IMR-90 (cell line): ENCODE results near the gene SMIM41. TPM values are rescaled to one million over a fixed set of nuclear protein-coding genes. Genes with fewer than 3 reads are reported as not detected.

ENCODE experiments used
- ATAC-seq: fragments of 200-7000 bp; cut with Tn5 transposase; 2 replicates; pipeline ENCODE4 v1.9.1; 2020; ENCODE audit warnings: low read depth, mild to moderate bottlenecking, moderate library complexity
- BruUV-seq: library from RNA; stranded (reverse); fragments of 400-500 nt; replicated peaks from 2 replicates; lab custom pipeline; 2021; lab: Mats Ljungman, UMichigan
- CTCF ChIA-PET: fragments of 300-600 bp; formaldehyde crosslinking; extraction: SDS; loops from one replicate; lab custom pipeline; 2021; ENCODE audit warnings: antibody characterized with exemption; lab: Yijun Ruan, JAX
- POLR2A ChIA-PET: fragments of 300-600 bp; sonication (Branson Sonifier 250); formaldehyde crosslinking; loops from one replicate; lab custom pipeline; 2022; ENCODE audit warnings: antibody characterized with exemption; ENCODE audit not compliant: unreplicated experiment; lab: Charles Lee
- DNase-seq: peaks from one replicate; pipeline ENCODE4 v3.0.0; 2013
- H2AFZ ChIP-seq: replicated peaks from 2 replicates; pipeline ENCODE3; 2013; ENCODE audit warnings: low read length, mild to moderate bottlenecking; ENCODE audit not compliant: poor library complexity
- H2AK5ac ChIP-seq: 2 replicates; pipeline ENCODE4 v1.6.1; 2013; ENCODE audit warnings: low read depth, low read length, inconsistent platforms
- H2AK9ac ChIP-seq: replicated peaks from 2 replicates; pipeline ENCODE3; 2013; ENCODE audit warnings: mild to moderate bottlenecking, low read depth, low read length, moderate library complexity; ENCODE audit not compliant: poor library complexity
- H2BK120ac ChIP-seq: 2 replicates; pipeline ENCODE4 v1.6.1; 2013; ENCODE audit warnings: low read depth, low read length, inconsistent platforms
- H2BK15ac ChIP-seq: 3 replicates; pipeline ENCODE4 v1.6.1; 2013; ENCODE audit warnings: low read depth, low read length, inconsistent platforms
- H2BK20ac ChIP-seq: 2 replicates; pipeline ENCODE4 v1.6.1; 2013; ENCODE audit warnings: low read depth, mild to moderate bottlenecking, inconsistent platforms, low read length, moderate library complexity
- H2BK5ac ChIP-seq: 2 replicates; pipeline ENCODE4 v1.6.1; 2013; ENCODE audit warnings: mild to moderate bottlenecking, low read depth, low read length, inconsistent platforms; ENCODE audit not compliant: poor library complexity, severe bottlenecking
- H3K14ac ChIP-seq: replicated peaks from 2 replicates; pipeline ENCODE4 v1.6.1; 2013; ENCODE audit warnings: low read depth, low read length, inconsistent platforms
- H3K18ac ChIP-seq: 2 replicates; pipeline ENCODE4 v1.6.1; 2013; ENCODE audit warnings: low read depth, low read length, control low read depth
- H3K23ac ChIP-seq: 2 replicates; pipeline ENCODE4 v1.6.1; 2013; ENCODE audit warnings: low read depth, low read length, inconsistent platforms
- H3K27ac ChIP-seq: 2 replicates; pipeline ENCODE4 v1.5.1; 2013; ENCODE audit warnings: mild to moderate bottlenecking, control low read depth, low read length; ENCODE audit not compliant: insufficient read depth
- H3K27me3 ChIP-seq: 2 replicates; pipeline ENCODE4 v1.6.1; 2013; ENCODE audit warnings: low read length; ENCODE audit not compliant: control insufficient read depth, insufficient read depth
- H3K36me3 ChIP-seq: 2 replicates; pipeline ENCODE4 v1.6.1; 2013; ENCODE audit warnings: low read length, mixed read lengths; ENCODE audit not compliant: control insufficient read depth, insufficient read depth
- H3K4ac ChIP-seq: 2 replicates; pipeline ENCODE4 v1.6.1; 2013; ENCODE audit warnings: low read depth, low read length, inconsistent platforms
- H3K4me1 ChIP-seq: 2 replicates; pipeline ENCODE4 v1.6.1; 2013; ENCODE audit warnings: low read length, mixed read lengths; ENCODE audit not compliant: control insufficient read depth, insufficient read depth
- H3K4me2 ChIP-seq: 2 replicates; pipeline ENCODE4 v1.6.1; 2013; ENCODE audit warnings: low read depth, mild to moderate bottlenecking, control low read depth, low read length, moderate library complexity
- H3K4me3 ChIP-seq: 2 replicates; pipeline ENCODE4 v1.5.1; 2013; ENCODE audit warnings: low read depth, mild to moderate bottlenecking, control low read depth, low read length, moderate library complexity; ENCODE audit not compliant: insufficient read depth
- H3K56ac ChIP-seq: 2 replicates; pipeline ENCODE4 v1.6.1; 2013; ENCODE audit warnings: low read length, inconsistent platforms; ENCODE audit not compliant: insufficient read depth; ENCODE audit errors: extremely low read depth
- H3K79me1 ChIP-seq, 2 experiments: 2 replicates each; pipeline ENCODE4 v1.6.1; 2013; ENCODE audit warnings: low read length in 2 of 2, inconsistent platforms in 1 of 2, low read depth in 1 of 2
- H3K9ac ChIP-seq: 2 replicates; pipeline ENCODE4 v1.6.1; 2013; ENCODE audit warnings: low read depth, low read length, control low read depth
- H3K9me1 ChIP-seq: 2 replicates; pipeline ENCODE4 v1.6.1; 2013; ENCODE audit warnings: low read length, inconsistent platforms; ENCODE audit not compliant: insufficient read depth
- H3K9me3 ChIP-seq: 2 replicates; pipeline ENCODE4 v1.6.1; 2013; ENCODE audit warnings: low read length; ENCODE audit not compliant: control insufficient read depth, insufficient read depth
- H4K20me1 ChIP-seq: 2 replicates; pipeline ENCODE4 v1.6.1; 2013; ENCODE audit warnings: low read length, inconsistent platforms; ENCODE audit not compliant: insufficient read depth
- H4K5ac ChIP-seq: 2 replicates; pipeline ENCODE4 v1.6.1; 2013; ENCODE audit warnings: mild to moderate bottlenecking, low read depth, low read length, control low read depth
- H4K8ac ChIP-seq, 2 experiments: 2 replicates each; pipeline ENCODE4 v1.6.1; 2013; ENCODE audit warnings: low read depth in 2 of 2, low read length in 2 of 2, control low read depth in 1 of 2, inconsistent platforms in 1 of 2
- H4K91ac ChIP-seq: 2 replicates; pipeline ENCODE4 v1.6.1; 2013; ENCODE audit warnings: low read depth, low read length, inconsistent platforms; ENCODE audit not compliant: insufficient read depth
- BHLHE40 ChIP-seq: fragments of 150-350 bp; IDR thresholded peaks from 2 replicates; pipeline ENCODE4 v1.6.1; 2016; ENCODE audit warnings: mild to moderate bottlenecking, low read depth, low read length
- CEBPB ChIP-seq: IDR thresholded peaks from 2 replicates; pipeline ENCODE4 v1.6.1; 2012; ENCODE audit warnings: low read depth, low read length, improper control_type of control experiment
- CHD1 ChIP-seq: IDR thresholded peaks from 2 replicates; pipeline ENCODE4 v1.6.1; 2012; ENCODE audit warnings: low read depth, low read length, improper control_type of control experiment
- CTCF ChIP-seq: conservative IDR thresholded peaks from 2 replicates; pipeline ENCODE4 v1.5.1; 2012; ENCODE audit warnings: mild to moderate bottlenecking, low read depth, low read length, improper control_type of control experiment
- MAFK ChIP-seq: IDR thresholded peaks from 2 replicates; pipeline ENCODE4 v1.6.1; 2012; ENCODE audit warnings: low read depth, low read length, improper control_type of control experiment
- MAZ ChIP-seq: IDR thresholded peaks from 2 replicates; pipeline ENCODE4 v1.6.1; 2012; ENCODE audit warnings: low read depth, mild to moderate bottlenecking, low read length, improper control_type of control experiment, moderate library complexity, borderline replicate concordance
- MXI1 ChIP-seq: IDR thresholded peaks from 2 replicates; pipeline ENCODE4 v1.6.1; 2012; ENCODE audit warnings: low read depth, mild to moderate bottlenecking, low read length, moderate library complexity, borderline replicate concordance
- NFE2L2 ChIP-seq: fragments of 150-350 bp; IDR thresholded peaks from 2 replicates; pipeline ENCODE4 v1.6.1; 2016; ENCODE audit warnings: low read depth, mild to moderate bottlenecking, low read length
- RAD21 ChIP-seq: IDR thresholded peaks from 2 replicates; pipeline ENCODE4 v1.6.1; 2012; ENCODE audit warnings: low read length, improper control_type of control experiment
- RCOR1 ChIP-seq: IDR thresholded peaks from 2 replicates; pipeline ENCODE4 v1.6.1; 2012; ENCODE audit warnings: mild to moderate bottlenecking, low read length, improper control_type of control experiment; ENCODE audit not compliant: insufficient replicate concordance
- RFX5 ChIP-seq: IDR thresholded peaks from 2 replicates; pipeline ENCODE4 v1.8.0; 2012; ENCODE audit warnings: low read depth, mild to moderate bottlenecking, low read length, moderate library complexity
- USF2 ChIP-seq: fragments of 150-350 bp; IDR thresholded peaks from 2 replicates; pipeline ENCODE4 v1.6.1; 2017; ENCODE audit warnings: mild to moderate bottlenecking, antibody characterized with exemption, low read length, low read depth
- WGBS, 2 experiments: methylation state at CpG; one replicate each; pipeline versions ENCODE4 v1.1.5 to v1.1.7; 2013; ENCODE audit warnings: missing lambda C conversion rate in 2 of 2; ENCODE audit not compliant: insufficient read length in 1 of 2; ENCODE audit errors: extremely low coverage in 2 of 2; 5-methylcytosine and 5-hydroxymethylcytosine counted together
- dilution Hi-C: fragments of 300-500 bp; cut with HindIII; formaldehyde crosslinking; loops from one replicate; pipeline ENCODE4 v1.14.3; 2018; ENCODE audit warnings: low sequenced_read_pairs; ENCODE audit not compliant: unreplicated experiment
- in situ Hi-C: fragments of 300-500 bp; cut with MboI; formaldehyde crosslinking; loops from 3 replicates; pipeline ENCODE4 v1.14.3; 2019; ENCODE audit warnings: low sequenced_read_pairs, inconsistent platforms, mixed read lengths
- intact Hi-C: fragments of 100-400 bp; cut with micrococcal nuclease; formaldehyde crosslinking; loops from 2 replicates; pipeline ENCODE4 v1.10.0; 2022
- polyA plus RNA-seq, 3 experiments: library from polyadenylated mRNA; depleted of rRNA; stranded (reverse); fragments of >200 nt; gene quantifications; 2 replicates each; pipeline ENCODE4 v1.2.3, GENCODE V29; 2012; ENCODE audit warnings: low replicate concordance in 1 of 3
- total RNA-seq: library from RNA; depleted of rRNA; stranded (reverse); fragments of >200 nt; gene quantifications from 2 replicates; pipeline ENCODE4 v1.2.3, GENCODE V29; 2012

The SMIM41 gene
- total and polyA plus RNA-seq, 2 of the 4 experiments (the other 2 are of a cell fraction), result not detected

- WGBS, 2 experiments, result no CpG with 5 or more reads among the region's 10 CpGs
- dilution Hi-C loops, result no loop called here
Measured at GRCh38 chr12:52127683-52128450, 48.4 kb downstream of the SMIM41 start.

More at GRCh38 chr12:52127683-52128450, 48.4 kb downstream of the SMIM41 start:
- in situ Hi-C loops, result no loop called here
- Histone ChIP-seq H3K27ac (no peak overlapping the region), H2AK5ac (no peak overlapping the region), H2BK20ac (no peak overlapping the region), H3K4me2 (no peak overlapping the region), H4K8ac (no peak overlapping the region), H3K4me1 (no peaks in the 10 kb centered on the region), H3K9ac (no peak overlapping the region), H3K14ac (no peak overlapping the region), H2AK9ac (no peak overlapping the region), H4K91ac (no peak overlapping the region), H4K20me1 (no peaks in the 10 kb centered on the region), H2BK5ac (no peak overlapping the region), H2BK120ac (no peak overlapping the region), H4K5ac (no peak overlapping the region), H3K9me1 (no peaks in the 10 kb centered on the region; the same call in 1 of the 2 replicates), H2AFZ (no peak overlapping the region), H3K4me3 (no peak overlapping the region), H3K23ac (no peak overlapping the region), H3K9me3 (peaks cover 3% of the 10 kb centered on the region), H3K27me3 (peaks cover 22% of the 10 kb centered on the region), H3K18ac (no peak overlapping the region), H3K56ac (no peak overlapping the region), H2BK15ac (no peak overlapping the region), H3K79me1 (no peaks in the 10 kb centered on the region), H3K36me3 (no peaks in the 10 kb centered on the region), H3K4ac (no peak overlapping the region)
- no TSS peak for BruUV-seq
- ATAC-seq, result no peak
- no peak for TF ChIP-seq RFX5
- TF ChIP-seq CEBPB, result no peak
- no peak for TF ChIP-seq CHD1
- no peak for TF ChIP-seq RAD21
- no peak for TF ChIP-seq MAZ
- TF ChIP-seq CTCF, result no peak
- no peak for TF ChIP-seq RCOR1
- no peak for TF ChIP-seq NFE2L2
- TF ChIP-seq BHLHE40, result no peak
- TF ChIP-seq MAFK, result no peak
- no peak for TF ChIP-seq USF2
- no peak for TF ChIP-seq MXI1
- intact Hi-C loops, result no loop called here
- no peak for DNase-seq
- ChIA-PET CTCF (interaction anchor here (0.7 to 3.1 kb wide), 2 partner anchors 102 to 853 kb away, joined by 4 to 15 read pairs; no protein-coding TSS in a partner anchor), POLR2A (no interaction called here)
